Neural cell (in vitro differentiated cells): ENCODE measurements around the gene LZTR1. TPM values are rescaled to one million over a fixed set of nuclear protein-coding genes. Genes with fewer than 3 reads are reported as not detected.

Experiments used
- H2AFZ ChIP-seq: fragments of 200-600, 300-800 bp; sonication (generic), shearing (Covaris generic); 2 replicates; pipeline ENCODE4 v1.6.0; 2014; ENCODE audit warnings: low read depth, mild to moderate bottlenecking, antibody characterized with exemption, low read length, moderate library complexity
- H3F3A ChIP-seq: fragments of 200-600 bp; shearing (Covaris generic); 2 replicates; pipeline ENCODE4 v1.6.1; 2016; ENCODE audit warnings: mild to moderate bottlenecking, moderate library complexity, mixed read lengths, antibody characterized with exemption, low read length; ENCODE audit not compliant: insufficient read depth, poor library complexity, severe bottlenecking
- H3K27ac ChIP-seq: fragments of 200-600, 300-800 bp; sonication (generic), shearing (Covaris generic); 2 replicates; pipeline ENCODE4 v1.5.1; 2014; ENCODE audit warnings: mild to moderate bottlenecking, low read length, moderate library complexity
- H3K27me3 ChIP-seq: fragments of 300-800, 200-600 bp; sonication (generic), shearing (Covaris generic); 2 replicates; pipeline ENCODE4 v1.6.0; 2014; ENCODE audit warnings: mild to moderate bottlenecking, low read depth, low read length, moderate library complexity; ENCODE audit not compliant: insufficient read depth
- H3K36me3 ChIP-seq: fragments of 300-800, 200-600 bp; sonication (generic), shearing (Covaris generic); 2 replicates; pipeline ENCODE4 v1.5.1; 2014; ENCODE audit warnings: mild to moderate bottlenecking, antibody characterized with exemption, low read length, moderate library complexity; ENCODE audit not compliant: insufficient read depth
- H3K4me2 ChIP-seq: fragments of 300-800, 200-600 bp; sonication (generic), shearing (Covaris generic); 2 replicates; pipeline ENCODE4 v1.6.0; 2014; ENCODE audit warnings: mild to moderate bottlenecking, low read length
- H3K4me3 ChIP-seq: fragments of 300-800, 200-600 bp; sonication (generic), shearing (Covaris generic); 2 replicates; pipeline ENCODE4 v1.5.1; 2014; ENCODE audit warnings: mild to moderate bottlenecking, low read length, moderate library complexity
- H3K79me2 ChIP-seq: fragments of 200-600 bp; shearing (Covaris generic); replicated peaks from 2 replicates; pipeline ENCODE4 v1.6.0; 2014; ENCODE audit warnings: mild to moderate bottlenecking, low read length, moderate library complexity; ENCODE audit not compliant: insufficient read depth
- H3K9ac ChIP-seq: fragments of 300-800, 200-600 bp; sonication (generic), shearing (Covaris generic); 2 replicates; pipeline ENCODE4 v1.6.1; 2016; ENCODE audit warnings: mild to moderate bottlenecking, low read length, mixed read lengths
- H3K9me2 ChIP-seq: fragments of 200-600 bp; shearing (Covaris generic); 2 replicates; pipeline ENCODE4 v1.6.1; 2016; ENCODE audit warnings: mild to moderate bottlenecking, low read length, mixed read lengths; ENCODE audit not compliant: insufficient read depth
- H3K9me3 ChIP-seq: fragments of 200-600, 300-800 bp; sonication (generic), shearing (Covaris generic); 2 replicates; pipeline ENCODE4 v1.6.1; 2016; ENCODE audit warnings: mild to moderate bottlenecking, mixed run types, low read length, moderate library complexity, mixed read lengths
- H4K20me1 ChIP-seq: fragments of 200-600 bp; shearing (Covaris generic); 2 replicates; pipeline ENCODE4 v1.6.1; 2016; ENCODE audit warnings: mild to moderate bottlenecking, mixed run types; ENCODE audit not compliant: insufficient read depth
- CTCF ChIP-seq: fragments of 450-650 bp; IDR thresholded peaks from 2 replicates; pipeline ENCODE4 v1.5.1; 2014; ENCODE audit warnings: antibody characterized with exemption, mild to moderate bottlenecking, moderate library complexity; ENCODE audit not compliant: poor library complexity, severe bottlenecking
- EP300 ChIP-seq: fragments of 450-650 bp; conservative IDR thresholded peaks from 2 replicates; pipeline ENCODE4 v1.6.1; 2014; ENCODE audit warnings: antibody characterized with exemption, mild to moderate bottlenecking, moderate library complexity; ENCODE audit not compliant: poor library complexity, severe bottlenecking
- EZH2 ChIP-seq: fragments of 200-600, 300-800 bp; shearing (Covaris generic), sonication (generic); IDR thresholded peaks from 2 replicates; pipeline ENCODE4 v1.6.1; 2014; ENCODE audit warnings: antibody characterized with exemption, low read length, borderline replicate concordance, mild to moderate bottlenecking; ENCODE audit not compliant: insufficient read depth, poor library complexity, severe bottlenecking
- MXI1 ChIP-seq: fragments of 450-650 bp; conservative IDR thresholded peaks from 2 replicates; pipeline ENCODE4 v1.6.1; 2014; ENCODE audit warnings: antibody characterized with exemption, mild to moderate bottlenecking; ENCODE audit not compliant: poor library complexity, severe bottlenecking
- POLR2AphosphoS5 ChIP-seq: IDR thresholded peaks from 2 replicates; pipeline ENCODE4 v1.6.1; 2012
- RAD21 ChIP-seq: fragments of 450-650 bp; conservative IDR thresholded peaks from 2 replicates; pipeline ENCODE4 v1.6.1; 2014; ENCODE audit warnings: antibody characterized with exemption, mild to moderate bottlenecking, moderate library complexity
- REST ChIP-seq: IDR thresholded peaks from 2 replicates; pipeline ENCODE4 v1.6.1; 2012; ENCODE audit warnings: borderline replicate concordance
- SMC3 ChIP-seq: fragments of 450-650 bp; conservative IDR thresholded peaks from 2 replicates; pipeline ENCODE4 v1.6.1; 2014; ENCODE audit warnings: antibody characterized with exemption, mild to moderate bottlenecking, moderate library complexity; ENCODE audit not compliant: poor library complexity
- TAF1 ChIP-seq: IDR thresholded peaks from 2 replicates; pipeline ENCODE4 v1.6.1; 2012; ENCODE audit warnings: low read depth
- polyA plus RNA-seq: library from polyadenylated mRNA; depleted of rRNA; stranded (reverse); fragments of >200 nt; gene quantifications from 2 replicates; pipeline ENCODE4 v1.2.3, GENCODE V29; 2014

Gene LZTR1
- polyA plus RNA-seq, 1 donor from 2014 or later = 114 TPM

GRCh38 chr22:20990184-20991180, 8.4 kb downstream of the LZTR1 start:
- Histone ChIP-seq H3K27ac (no peak overlapping the region), H3K4me2 (no peak overlapping the region), H3K36me3 (no peaks in the 10 kb centered on the region), H4K20me1 (no peaks in the 10 kb centered on the region), H2AFZ (no peak overlapping the region), H3K79me2 (no peaks in the 10 kb centered on the region), H3K4me3 (no peak overlapping the region), H3F3A (no peaks in the 10 kb centered on the region), H3K27me3 (no peaks in the 10 kb centered on the region), H3K9ac (no peak overlapping the region), H3K9me2 (no peaks in the 10 kb centered on the region), H3K9me3 (no peaks in the 10 kb centered on the region)
- TF ChIP-seq EZH2 (no peak), POLR2AphosphoS5 (no peak), SMC3 (no peak), RAD21 (no peak), EP300 (no peak), CTCF (no peak), MXI1 (no peak), TAF1 (no peak)

DNA sequence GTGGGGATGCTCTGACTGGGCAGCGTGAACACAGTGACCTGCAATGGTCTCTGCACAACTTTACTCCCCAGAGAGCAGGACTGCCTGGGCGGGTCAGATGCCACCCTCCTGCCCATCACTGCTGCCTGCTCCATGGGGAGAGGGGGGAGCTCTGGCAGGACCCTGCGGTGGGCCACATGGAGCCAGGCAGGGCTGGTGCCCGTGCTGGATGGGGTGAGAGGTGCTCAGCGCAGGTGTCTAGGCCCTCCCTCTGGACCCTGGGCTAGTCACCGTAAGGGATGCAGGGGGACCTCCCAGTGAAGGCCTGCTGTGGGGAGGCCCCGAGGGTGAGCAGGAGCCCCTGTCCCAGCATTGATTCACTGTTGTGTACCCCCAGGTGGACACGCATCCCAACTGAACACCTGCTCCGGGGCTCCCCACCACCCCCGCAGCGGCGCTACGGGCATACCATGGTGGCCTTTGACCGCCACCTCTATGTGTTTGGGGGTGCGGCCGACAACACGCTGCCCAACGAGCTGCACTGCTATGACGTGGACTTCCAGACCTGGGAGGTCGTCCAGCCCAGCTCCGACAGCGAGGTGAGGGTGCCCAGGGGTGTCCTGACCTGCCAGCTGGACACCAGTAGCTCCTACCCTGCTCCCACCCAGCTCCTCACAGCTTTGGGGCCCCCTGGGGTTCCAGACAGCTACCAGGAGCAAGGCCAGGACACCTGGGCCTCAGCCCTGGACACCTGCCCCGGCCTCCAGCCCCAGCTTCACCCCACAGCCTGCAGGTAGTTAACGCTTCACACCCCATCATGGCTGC, 9.4 kb downstream of the LZTR1 start:
- no peaks in the 10 kb centered on the region for H3K9me2 ChIP-seq
- no peak overlapping the region for H3K4me2 ChIP-seq
- no peaks in the 10 kb centered on the region for H3K27me3 ChIP-seq
- H3K27ac ChIP-seq = no peak overlapping the region
- no peak overlapping the region for H2AFZ ChIP-seq
- no peaks in the 10 kb centered on the region for H4K20me1 ChIP-seq
- no peak overlapping the region for H3K9ac ChIP-seq
- no peaks in the 10 kb centered on the region for H3K9me3 ChIP-seq
- H3F3A ChIP-seq = no peaks in the 10 kb centered on the region
- H3K4me3 ChIP-seq = no peak overlapping the region
- TF ChIP-seq POLR2AphosphoS5 (no peak), MXI1 (no peak), SMC3 (no peak), CTCF (no peak), TAF1 (no peak), REST (no peak)
- H3K36me3 ChIP-seq = no peaks in the 10 kb centered on the region
- H3K79me2 ChIP-seq = no peaks in the 10 kb centered on the region
